Mammary epithelial cell (primary cell): ENCODE data around the gene CDH18.

Experiments
- CTCF ChIP-seq, 2 donors: IDR thresholded peaks in 1 of 2; conservative IDR thresholded peaks in 1 of 2; 2 replicates each; pipeline ENCODE4 v1.5.1; 2011 to 2012; ENCODE audit warnings: inconsistent platforms in 2 of 2, low read length in 2 of 2, mild to moderate bottlenecking in 2 of 2, control low read depth in 1 of 2, low read depth in 1 of 2; ENCODE audit not compliant: insufficient read depth in 1 of 2; ENCODE audit errors: extremely low read depth in 1 of 2
- EZH2 ChIP-seq: IDR thresholded peaks from 2 replicates; pipeline ENCODE4 v1.6.1; 2012; ENCODE audit warnings: low read length, inconsistent platforms, borderline replicate concordance

DNA sequence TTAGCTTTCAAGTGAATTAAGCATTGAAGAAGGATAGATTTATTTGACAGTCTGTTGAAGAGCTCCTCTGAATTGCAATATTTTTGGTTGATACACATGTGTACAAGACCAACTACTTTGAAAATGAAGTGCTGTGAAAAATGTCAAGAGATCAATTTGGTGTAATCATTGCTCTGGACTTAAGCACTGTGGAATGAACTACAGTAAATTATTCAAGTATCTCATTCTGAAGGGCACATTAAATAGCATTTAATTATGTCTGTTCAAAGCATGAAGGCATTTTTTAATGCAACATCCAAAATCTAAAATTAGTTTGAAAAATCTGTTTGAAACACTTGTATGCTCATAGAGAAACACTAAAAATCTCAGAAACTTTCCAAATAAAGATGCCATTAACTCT lies 107.5 kb downstream of the CDH18 start:
- TF ChIP-seq CTCF (conservative IDR thresholded peaks at IDR 0.05 in 1 of 2, IDR thresholded peaks at IDR 0.05 in 1 of 2; ENCODE audit: extremely low read depth in 1 of 2, insufficient read depth in 1 of 2, low read depth in 1 of 2, low read length in 2 of 2) (no peak), EZH2 (no peak)
